Measurements from ENCODE around the gene JTB.

DNA sequence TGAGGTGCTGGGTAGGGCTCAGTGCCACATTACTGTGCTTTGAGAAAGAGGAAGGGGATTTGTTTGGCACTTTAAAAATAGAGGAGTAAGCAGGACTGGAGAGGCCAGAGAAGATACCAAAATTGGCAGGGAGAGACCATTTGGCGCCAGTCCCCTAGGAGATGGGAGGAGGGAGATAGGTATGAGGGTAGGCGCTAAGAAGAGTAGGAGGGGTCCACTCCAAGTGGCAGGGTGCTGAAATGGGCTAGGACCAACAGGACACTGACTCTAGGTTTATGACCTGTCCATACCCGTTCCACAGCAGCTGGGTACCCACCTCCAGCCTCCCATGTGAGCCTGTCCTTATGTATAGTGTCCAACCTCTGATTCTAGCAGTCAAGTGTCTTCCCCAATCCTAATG lies 18.0 kb downstream of the JTB start:
- TF ChIP-seq, protein P1, sequence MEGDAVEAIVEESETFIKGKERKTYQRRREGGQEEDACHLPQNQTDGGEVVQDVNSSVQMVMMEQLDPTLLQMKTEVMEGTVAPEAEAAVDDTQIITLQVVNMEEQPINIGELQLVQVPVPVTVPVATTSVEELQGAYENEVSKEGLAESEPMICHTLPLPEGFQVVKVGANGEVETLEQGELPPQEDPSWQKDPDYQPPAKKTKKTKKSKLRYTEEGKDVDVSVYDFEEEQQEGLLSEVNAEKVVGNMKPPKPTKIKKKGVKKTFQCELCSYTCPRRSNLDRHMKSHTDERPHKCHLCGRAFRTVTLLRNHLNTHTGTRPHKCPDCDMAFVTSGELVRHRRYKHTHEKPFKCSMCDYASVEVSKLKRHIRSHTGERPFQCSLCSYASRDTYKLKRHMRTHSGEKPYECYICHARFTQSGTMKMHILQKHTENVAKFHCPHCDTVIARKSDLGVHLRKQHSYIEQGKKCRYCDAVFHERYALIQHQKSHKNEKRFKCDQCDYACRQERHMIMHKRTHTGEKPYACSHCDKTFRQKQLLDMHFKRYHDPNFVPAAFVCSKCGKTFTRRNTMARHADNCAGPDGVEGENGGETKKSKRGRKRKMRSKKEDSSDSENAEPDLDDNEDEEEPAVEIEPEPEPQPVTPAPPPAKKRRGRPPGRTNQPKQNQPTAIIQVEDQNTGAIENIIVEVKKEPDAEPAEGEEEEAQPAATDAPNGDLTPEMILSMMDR (IDR thresholded peaks at IDR 0.05), result no peak
- TF ChIP-seq POLR2AphosphoS5 (IDR thresholded peaks at IDR 0.05) (no peak), POLR2A (IDR thresholded peaks at IDR 0.05) (no peak), EP300 (IDR thresholded peaks at IDR 0.05) (no peak)

Data from sigmoid colon (tissue), 4 donors.